ENCODE measurements around the gene TRPV2. TPM values are rescaled to one million over a fixed set of nuclear protein-coding genes. Genes with fewer than 3 reads are reported as not detected.

TRPV2 gene
- total and polyA plus RNA-seq, 9 of the 15 experiments (the other 6 are each of a cell fraction or from before 2014, with no cell fraction given): 10.0 to 97.5 (median 30.3) TPM

DNA sequence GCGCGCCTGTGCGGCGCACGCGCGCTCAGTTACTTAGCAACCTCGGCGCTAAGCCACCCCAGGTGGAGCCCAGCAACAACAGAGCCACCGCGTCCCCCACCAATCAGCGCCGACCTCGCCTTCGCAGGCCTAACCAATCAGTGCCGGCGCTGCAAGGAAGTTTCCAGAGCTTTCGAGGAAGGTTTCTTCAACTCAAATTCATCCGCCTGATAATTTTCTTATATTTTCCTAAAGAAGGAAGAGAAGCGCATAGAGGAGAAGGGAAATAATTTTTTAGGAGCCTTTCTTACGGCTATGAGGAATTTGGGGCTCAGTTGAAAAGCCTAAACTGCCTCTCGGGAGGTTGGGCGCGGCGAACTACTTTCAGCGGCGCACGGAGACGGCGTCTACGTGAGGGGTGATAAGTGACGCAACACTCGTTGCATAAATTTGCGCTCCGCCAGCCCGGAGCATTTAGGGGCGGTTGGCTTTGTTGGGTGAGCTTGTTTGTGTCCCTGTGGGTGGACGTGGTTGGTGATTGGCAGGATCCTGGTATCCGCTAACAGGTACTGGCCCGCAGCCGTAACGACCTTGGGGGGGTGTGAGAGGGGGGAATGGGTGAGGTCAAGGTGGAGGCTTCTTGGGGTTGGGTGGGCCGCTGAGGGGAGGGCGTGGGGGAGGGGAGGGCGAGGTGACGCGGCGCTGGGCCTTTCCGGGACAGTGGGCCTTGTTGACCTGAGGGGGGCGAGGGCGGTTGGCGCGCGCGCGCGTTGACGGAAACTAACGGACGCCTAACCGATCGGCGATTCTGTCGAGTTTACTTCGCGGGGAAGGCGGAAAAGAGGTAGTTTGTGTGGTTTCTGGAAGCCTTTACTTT, 34.5 kb upstream of the TRPV2 start, which contains the start of gene UBB (continued):
- peak; percentile 66 for TF ChIP-seq MGA (IDR thresholded peaks at IDR 0.05)
- TF ChIP-seq PTBP1 (IDR thresholded peaks at IDR 0.05; ENCODE audit: low read depth, low read length): no peak
- TF ChIP-seq RBM15 (IDR thresholded peaks at IDR 0.05; ENCODE audit: insufficient read depth, low read length): no peak
- TF ChIP-seq ZBED1 (IDR thresholded peaks at IDR 0.05): no peak
- peak; percentile 100 for TF ChIP-seq NCOA6 (IDR thresholded peaks at IDR 0.05)
- TF ChIP-seq, protein P1, sequence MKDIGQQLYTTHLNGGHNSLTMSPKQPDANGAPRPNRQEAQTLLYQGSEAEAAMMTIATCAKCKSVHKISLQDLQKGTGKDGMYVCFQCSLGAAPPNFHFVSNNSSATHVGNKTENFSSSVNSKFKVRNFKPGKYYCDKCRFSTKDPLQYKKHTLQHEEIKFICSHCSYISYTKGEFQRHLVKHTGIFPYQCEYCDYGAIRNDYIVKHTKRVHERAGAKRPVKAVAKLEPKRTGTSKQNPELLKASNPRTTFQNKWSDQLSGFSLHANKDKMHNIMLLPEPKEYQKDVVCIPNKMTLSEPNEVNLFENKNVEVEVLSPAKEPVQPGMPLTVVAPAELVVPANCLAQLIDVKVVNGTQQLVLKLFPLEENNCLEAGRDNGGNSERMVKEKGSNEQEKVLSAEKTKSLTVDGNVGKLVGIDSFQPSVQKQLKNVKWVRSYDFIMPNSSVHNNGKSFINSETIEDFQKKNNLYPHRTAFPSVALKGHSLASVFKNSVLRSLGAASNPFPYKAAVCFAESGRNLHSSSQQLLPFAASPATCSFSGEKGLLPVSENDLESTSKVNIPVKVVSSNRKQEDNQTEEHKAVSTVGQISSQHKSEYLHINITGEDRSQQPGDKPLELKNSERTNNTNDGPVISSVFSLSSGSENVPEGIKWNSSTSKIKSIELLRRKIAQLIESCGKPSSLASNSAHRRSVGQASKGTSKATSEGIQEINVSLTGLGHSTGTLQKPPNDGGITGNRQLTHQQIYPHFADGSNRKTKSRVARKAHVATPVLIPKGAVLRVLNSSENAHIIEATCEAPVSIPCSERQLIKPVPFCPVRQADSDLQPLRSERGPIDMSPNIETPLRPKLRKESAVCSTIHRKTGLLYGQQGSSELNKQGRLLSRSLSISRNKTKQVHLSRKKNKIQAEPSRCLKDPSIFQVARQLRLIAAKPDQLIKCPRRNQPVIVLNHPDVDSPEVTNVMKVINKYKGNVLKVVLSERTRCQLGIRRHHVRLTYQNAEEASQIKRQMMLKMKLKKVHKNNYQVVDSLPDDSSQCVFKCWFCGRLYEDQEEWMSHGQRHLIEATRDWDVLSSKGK (CRISPR knock-in tag; IDR thresholded peaks at IDR 0.05): no peak
- TF ChIP-seq MBD2 (IDR thresholded peaks at IDR 0.05; ENCODE audit: borderline replicate concordance, low read depth): peak; percentile 87
- TF ChIP-seq STAT5A (IDR thresholded peaks at IDR 0.05; ENCODE audit: borderline replicate concordance, low read length): peak; percentile 47; the same call in 1 of the 2 replicates
- TF ChIP-seq KAT2B (IDR thresholded peaks at IDR 0.05; ENCODE audit: low read depth, low read length): no peak
- TF ChIP-seq MBD1 (CRISPR knock-in tag; IDR thresholded peaks at IDR 0.05): no peak
- no peak for TF ChIP-seq CBX5 (IDR thresholded peaks at IDR 0.05; ENCODE audit: borderline replicate concordance, low read depth)
